ENCODE results near the gene GUK1. TPM values are rescaled to one million over a fixed set of nuclear protein-coding genes. Genes with fewer than 3 reads are reported as not detected.
"Not testable (repeated sequence)": the region's sequence is repeated elsewhere in the genome, so short reads cannot be mapped to it uniquely, and the experiment has no call there.

GUK1 gene
- total RNA-seq, 2 donors from 2014 or later: 233 to 245 TPM

DNA sequence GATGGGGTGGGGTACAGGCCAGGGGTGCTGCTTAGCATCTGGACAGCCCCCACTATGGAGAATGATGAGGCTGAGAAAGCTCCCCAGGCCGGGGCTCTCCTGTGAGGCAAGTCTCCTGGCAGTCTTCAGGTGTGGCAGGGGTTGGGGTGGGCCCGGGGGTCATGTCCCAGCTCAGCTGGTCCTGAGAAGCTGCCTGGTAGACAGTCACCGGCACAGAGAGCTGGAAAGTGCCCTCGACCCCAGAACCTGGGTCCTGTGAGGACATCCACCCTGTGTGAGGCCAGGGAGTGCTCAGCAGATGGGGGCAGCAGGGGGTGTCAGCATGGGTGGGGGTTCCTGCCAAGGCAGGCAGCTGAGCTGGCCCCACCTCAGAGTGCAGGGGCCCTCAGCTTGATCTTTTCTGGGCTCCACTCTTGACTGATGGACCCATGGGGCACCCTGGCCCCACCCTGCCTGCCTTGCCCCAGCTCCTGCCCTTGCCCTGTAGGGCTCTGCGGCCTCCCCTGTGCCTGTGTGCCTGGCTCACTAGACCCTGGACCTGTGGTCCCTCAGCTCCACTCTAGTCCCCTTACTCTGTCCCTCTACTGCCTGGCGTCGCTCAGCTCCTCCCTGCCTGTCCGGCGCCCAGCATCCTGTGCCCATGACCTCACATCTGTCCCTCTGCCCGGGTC is 31.3 kb downstream of the GUK1 start:
- H3K27me3 Mint-ChIP-seq: no peaks in the 10 kb centered on the region
- no peak overlapping the region for H3K4me3 Mint-ChIP-seq
- no peak for DNase-seq
- no peaks in the 10 kb centered on the region for H3K9me3 ChIP-seq (ENCODE audit: control insufficient read depth, low read length, poor library complexity, severe bottlenecking)
- peaks cover 17% of the 10 kb centered on the region for H3K4me1 Mint-ChIP-seq
- H3K36me3 Mint-ChIP-seq (ENCODE audit: low read depth): no peaks in the 10 kb centered on the region
- ATAC-seq: no peak
- H3K27ac Mint-ChIP-seq: no peak overlapping the region

DNA sequence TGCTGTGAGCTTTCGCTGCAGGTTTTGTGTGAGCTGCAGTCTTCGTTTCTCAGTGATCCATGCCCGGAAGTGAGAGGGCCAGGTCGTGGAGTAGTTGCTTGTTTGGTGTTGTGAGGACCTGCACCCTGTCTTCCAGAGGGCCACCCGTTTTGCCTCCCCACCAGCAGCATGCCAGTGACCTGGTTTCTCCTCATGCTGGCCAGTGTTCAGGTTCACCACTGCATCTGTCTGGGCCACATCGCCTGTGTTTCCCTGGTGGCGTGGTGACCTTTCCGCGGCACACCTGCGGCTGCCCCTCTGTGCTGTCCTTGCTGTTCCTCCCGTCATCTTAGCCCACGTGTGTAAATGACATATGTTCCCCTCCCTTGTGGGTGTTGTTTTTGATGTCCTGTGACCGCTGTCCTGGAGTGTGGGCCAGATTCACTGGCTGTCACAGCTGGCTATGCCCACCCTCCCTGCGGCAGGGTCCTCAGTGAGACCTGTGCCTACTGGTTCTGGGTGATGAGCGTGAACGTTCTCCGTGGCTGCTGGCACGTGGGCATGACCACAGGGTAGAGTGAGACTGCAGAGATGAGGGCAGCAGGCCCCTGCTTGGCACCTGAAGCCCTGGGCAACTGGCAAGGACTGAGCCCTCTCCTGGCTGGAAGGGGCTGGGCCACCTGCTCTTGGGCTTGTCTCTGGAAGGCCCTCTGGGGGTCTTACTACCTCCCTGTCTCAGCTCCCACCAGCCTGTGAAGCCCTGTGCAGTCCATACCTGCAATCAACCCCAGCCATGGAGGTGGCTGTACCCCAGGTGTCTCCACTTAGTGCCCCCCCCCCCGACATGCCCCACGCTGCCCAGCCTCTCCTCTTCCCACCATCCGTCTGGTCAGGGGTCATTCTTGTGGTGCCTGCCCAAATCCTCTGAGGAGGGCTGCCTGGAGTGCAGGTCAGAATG is 32.8 kb downstream of the GUK1 start:
- ATAC-seq: no peak
- Mint-ChIP-seq H3K4me1 (peaks cover 12% of the 10 kb centered on the region), H3K27me3 (no peaks in the 10 kb centered on the region), H3K36me3 (ENCODE audit: low read depth) (no peaks in the 10 kb centered on the region), H3K27ac (peak overlapping the region; percentile 39), H3K4me3 (no peak overlapping the region)
- no peaks in the 10 kb centered on the region for H3K9me3 ChIP-seq (ENCODE audit: control insufficient read depth, low read length, poor library complexity, severe bottlenecking)
- DNase-seq: no peak

DNA sequence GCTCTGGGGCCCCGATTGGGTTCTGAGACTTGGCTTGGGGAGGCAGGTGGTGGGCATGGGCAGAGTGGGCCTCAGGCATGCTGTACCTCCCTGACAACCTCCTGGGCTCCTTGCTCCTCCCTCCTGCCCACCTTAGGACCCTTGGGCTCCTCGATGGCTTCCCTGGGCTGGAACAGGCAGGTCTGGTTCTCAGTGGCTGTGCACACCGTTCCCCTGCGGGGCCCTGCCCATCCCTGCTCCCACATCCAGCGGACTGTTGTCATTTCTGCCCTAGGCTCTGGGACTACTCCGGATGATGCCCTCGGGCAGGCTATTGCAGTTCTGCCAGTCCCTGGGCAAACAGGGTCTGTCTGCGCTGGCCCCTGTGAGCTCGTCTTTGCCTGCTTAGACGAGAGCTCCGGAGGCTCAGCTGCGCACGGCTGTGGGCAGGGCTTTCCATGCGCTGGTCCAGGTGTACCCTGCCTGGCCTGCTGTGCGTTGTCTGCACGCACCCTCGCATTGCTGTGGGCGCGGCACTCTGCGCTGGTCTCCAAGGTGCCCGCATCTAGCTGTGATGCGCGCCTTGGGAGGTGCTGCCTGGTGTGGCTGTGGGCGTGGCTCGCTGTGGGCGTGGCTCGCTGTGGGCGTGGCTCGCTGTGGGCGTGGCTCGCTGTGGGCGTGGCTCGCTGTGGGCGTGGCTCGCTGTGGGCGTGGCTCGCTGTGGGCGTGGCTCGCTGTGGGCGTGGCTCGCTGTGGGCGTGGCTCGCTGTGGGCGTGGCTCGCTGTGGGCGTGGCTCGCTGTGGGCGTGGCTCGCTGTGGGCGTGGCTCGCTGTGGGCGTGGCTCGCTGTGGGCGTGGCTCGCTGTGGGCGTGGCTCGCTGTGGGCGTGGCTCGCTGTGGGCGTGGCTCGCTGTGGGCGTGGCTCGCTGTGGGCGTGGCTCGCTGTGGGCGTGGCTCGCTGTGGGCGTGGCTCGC is 33.7 kb downstream of the GUK1 start:
- not testable (repeated sequence) for H3K9me3 ChIP-seq (ENCODE audit: control insufficient read depth, low read length, poor library complexity, severe bottlenecking); H3K27me3 Mint-ChIP-seq; H3K4me3 Mint-ChIP-seq; H3K36me3 Mint-ChIP-seq (ENCODE audit: low read depth)
- H3K27ac Mint-ChIP-seq: peak overlapping the region; percentile 39
- peak; percentile 55 for ATAC-seq
- DNase-seq: peak in 2 of 3 donors; percentile 42 to 48
- H3K4me1 Mint-ChIP-seq: peaks cover 10% of the 10 kb centered on the region

DNA sequence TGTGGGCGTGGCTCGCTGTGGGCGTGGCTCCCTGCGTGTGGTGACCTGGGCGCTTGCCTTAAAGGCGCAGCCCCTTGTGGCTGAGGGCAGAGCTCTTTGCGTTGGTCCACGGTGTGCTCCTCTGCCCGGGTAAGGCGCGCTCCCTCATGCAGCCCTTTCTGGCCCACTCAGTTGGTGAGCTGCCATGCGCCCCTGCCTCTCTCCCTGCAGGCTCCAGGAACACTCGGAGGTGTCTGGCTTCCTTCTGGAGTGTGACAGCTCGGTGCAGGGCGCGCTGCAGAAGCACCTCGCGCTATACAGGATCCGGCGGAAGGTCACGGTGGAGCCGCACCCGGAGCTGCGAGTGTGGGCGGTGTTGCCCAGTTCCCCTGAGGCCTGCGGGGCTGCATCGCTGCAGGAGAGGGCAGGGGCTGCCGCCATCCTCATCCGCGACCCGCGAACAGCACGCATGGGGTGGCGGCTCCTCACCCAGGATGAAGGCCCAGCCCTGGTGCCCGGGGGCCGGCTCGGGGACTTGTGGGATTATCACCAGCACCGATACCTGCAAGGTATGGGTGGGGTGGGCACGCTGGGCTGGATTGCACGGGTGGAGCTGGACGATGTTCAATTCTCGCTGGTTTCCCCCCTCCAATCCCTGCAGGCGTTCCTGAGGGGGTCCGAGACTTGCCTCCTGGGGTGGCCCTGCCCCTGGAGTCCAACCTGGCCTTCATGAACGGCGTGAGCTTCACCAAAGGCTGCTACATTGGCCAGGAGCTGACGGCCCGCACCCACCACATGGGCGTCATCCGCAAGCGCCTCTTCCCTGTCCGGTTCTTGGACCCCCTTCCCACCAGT is 34.6 kb downstream of the GUK1 start:
- Mint-ChIP-seq H3K27me3 (no peaks in the 10 kb centered on the region), H3K4me1 (peaks cover 8% of the 10 kb centered on the region), H3K27ac (peak overlapping the region; percentile 39), H3K36me3 (ENCODE audit: low read depth) (no peaks in the 10 kb centered on the region), H3K4me3 (no peak overlapping the region)
- DNase-seq (peak in 2 of 3 donors; percentile 49 to 51), ATAC-seq (peak; percentile 70)
- H3K9me3 ChIP-seq (ENCODE audit: control insufficient read depth, low read length, poor library complexity, severe bottlenecking): no peaks in the 10 kb centered on the region

DNA sequence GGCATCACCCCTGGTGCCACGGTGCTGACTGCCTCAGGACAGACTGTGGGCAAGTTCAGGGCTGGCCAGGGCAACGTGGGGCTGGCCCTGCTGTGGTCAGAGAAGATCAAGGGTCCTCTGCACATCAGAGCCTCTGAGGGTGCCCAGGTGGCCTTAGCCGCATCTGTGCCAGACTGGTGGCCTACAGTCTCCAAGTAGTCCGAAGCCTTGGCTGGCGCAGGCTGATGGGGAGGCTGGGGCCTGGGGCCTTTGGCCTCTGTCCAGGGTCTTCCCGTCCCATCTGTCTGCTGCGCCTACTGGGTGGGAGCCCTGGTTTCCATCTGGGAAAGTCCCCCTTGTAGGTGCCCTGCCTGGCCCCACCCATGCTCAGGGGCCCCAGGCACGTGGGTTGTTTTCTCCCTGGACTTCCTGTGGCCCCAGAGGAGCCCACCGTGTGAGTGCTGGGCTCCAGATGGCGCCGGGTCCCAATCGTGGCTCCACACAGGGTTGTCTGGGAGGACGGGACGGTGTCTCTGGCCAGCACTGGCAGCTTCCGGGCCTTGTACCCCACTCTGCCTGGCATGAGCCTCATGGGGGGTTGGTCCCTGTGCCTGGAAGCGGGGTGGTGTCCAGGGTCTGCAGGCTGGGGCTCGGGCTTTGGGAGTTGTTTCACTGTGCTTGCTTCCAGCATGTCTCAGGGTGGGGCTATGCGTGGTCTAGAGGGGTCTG is 35.4 kb downstream of the GUK1 start:
- no peaks in the 10 kb centered on the region for H3K36me3 Mint-ChIP-seq (ENCODE audit: low read depth)
- DNase-seq: no peak

DNA sequence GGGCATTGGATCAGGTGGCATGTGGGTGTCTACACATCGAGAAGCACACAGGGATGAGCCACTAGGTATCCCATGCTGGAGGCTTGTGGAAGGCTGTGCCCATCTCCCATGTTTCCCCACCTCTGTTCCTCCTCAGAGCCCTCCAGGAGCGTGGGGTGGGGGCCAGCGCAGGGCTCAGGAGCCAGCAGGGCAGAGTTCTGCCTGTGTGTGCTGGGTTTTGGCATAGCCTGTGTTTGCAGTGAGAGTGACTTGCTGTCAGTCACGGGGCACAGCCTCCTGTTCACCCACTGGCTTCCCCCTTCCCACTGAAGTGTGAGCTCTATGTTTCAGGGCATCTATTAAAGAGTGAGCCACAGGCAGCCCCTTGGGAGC is 35.9 kb downstream of the GUK1 start:
- H3K9me3 ChIP-seq (ENCODE audit: control insufficient read depth, low read length, poor library complexity, severe bottlenecking): no peaks in the 10 kb centered on the region
- no peak for DNase-seq
- Mint-ChIP-seq H3K27ac (no peak overlapping the region), H3K27me3 (no peaks in the 10 kb centered on the region), H3K4me1 (peaks cover 5% of the 10 kb centered on the region), H3K4me3 (no peak overlapping the region), H3K36me3 (ENCODE audit: low read depth) (no peaks in the 10 kb centered on the region)
- ATAC-seq: no peak

More for the DNA sequence above, 35.4 kb downstream of the GUK1 start:
- H3K9me3 ChIP-seq (ENCODE audit: control insufficient read depth, low read length, poor library complexity, severe bottlenecking): no peaks in the 10 kb centered on the region
- Mint-ChIP-seq H3K4me3 (no peak overlapping the region), H3K4me1 (peaks cover 6% of the 10 kb centered on the region), H3K27me3 (no peaks in the 10 kb centered on the region), H3K27ac (peak overlapping the region; percentile 39)
- no peak for ATAC-seq

- ATAC-seq (no peak), DNase-seq (no peak)
- H3K36me3 Mint-ChIP-seq (ENCODE audit: low read depth): no peaks in the 10 kb centered on the region
- no peaks in the 10 kb centered on the region for H3K27me3 Mint-ChIP-seq
- H3K27ac Mint-ChIP-seq: no peak overlapping the region
- no peak overlapping the region for H3K4me3 Mint-ChIP-seq
- H3K4me1 Mint-ChIP-seq: peaks cover 5% of the 10 kb centered on the region
- H3K9me3 ChIP-seq (ENCODE audit: control insufficient read depth, low read length, poor library complexity, severe bottlenecking): no peaks in the 10 kb centered on the region
Observed at GRCh38 chr1:228176461-228177182, 36.5 kb downstream of the GUK1 start.

- ATAC-seq: no peak
- DNase-seq: no peak
- H3K4me1 Mint-ChIP-seq: peaks cover 5% of the 10 kb centered on the region
- no peaks in the 10 kb centered on the region for H3K9me3 ChIP-seq (ENCODE audit: control insufficient read depth, low read length, poor library complexity, severe bottlenecking)
- H3K27ac Mint-ChIP-seq: no peak overlapping the region
- H3K4me3 Mint-ChIP-seq: no peak overlapping the region
- H3K27me3 Mint-ChIP-seq: no peaks in the 10 kb centered on the region
- no peaks in the 10 kb centered on the region for H3K36me3 Mint-ChIP-seq (ENCODE audit: low read depth)
Observed at GRCh38 chr1:228177183-228177475, 37.0 kb downstream of the GUK1 start.

- H3K9me3 ChIP-seq (ENCODE audit: control insufficient read depth, low read length, poor library complexity, severe bottlenecking): no peaks in the 10 kb centered on the region
- H3K4me3 Mint-ChIP-seq: no peak overlapping the region
- H3K27ac Mint-ChIP-seq: peak overlapping the region; percentile 32
- DNase-seq (no peak), ATAC-seq (no peak)
- H3K27me3 Mint-ChIP-seq: no peaks in the 10 kb centered on the region
- peaks cover 2% of the 10 kb centered on the region for H3K4me1 Mint-ChIP-seq
- no peaks in the 10 kb centered on the region for H3K36me3 Mint-ChIP-seq (ENCODE audit: low read depth)
Observed at GRCh38 chr1:228177721-228178710, 37.9 kb downstream of the GUK1 start.

DNA sequence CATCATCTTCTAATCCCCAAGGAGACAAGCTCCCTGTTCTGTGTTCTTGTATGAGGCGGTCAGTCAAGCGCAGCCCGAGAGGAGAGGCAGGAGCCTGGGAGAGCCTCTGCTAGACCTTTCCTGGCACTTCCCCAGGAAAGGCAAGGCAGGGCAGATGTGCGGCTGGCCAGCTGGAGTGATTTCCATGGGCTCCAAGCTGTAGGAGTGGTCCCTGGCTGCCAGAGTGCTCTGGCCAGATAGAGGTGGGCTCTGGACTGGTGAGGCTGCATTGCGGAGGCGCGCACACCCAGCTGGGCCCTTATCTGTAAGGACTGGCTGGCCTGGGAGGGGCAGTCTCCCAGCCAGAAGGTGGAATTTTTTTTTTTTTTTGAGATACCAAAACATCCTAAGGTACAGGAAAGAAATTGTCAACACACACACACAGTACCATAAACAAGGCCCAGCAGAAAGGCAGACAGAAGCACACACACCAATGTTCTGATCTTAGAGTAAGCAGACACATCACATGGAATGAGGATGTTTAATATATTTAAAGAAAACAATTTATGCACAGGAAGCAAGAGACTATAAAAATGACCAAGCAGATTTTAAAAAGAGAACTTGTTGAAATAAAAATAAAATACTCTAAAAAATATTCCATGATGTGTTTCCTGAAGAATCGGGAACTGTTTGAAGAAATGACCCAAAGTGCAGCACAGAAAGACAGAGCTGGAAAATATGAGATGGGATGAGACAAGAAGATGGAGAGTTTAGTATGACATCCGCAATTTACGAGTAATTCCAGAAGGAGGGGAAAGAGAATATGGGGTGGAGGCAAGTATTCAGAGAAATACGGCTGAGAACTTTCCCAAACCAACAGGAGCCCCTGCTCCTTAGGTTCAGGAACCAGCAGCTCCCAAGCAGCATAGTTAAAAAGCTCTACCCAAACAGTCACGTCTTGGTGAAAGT is 38.9 kb downstream of the GUK1 start:
- Mint-ChIP-seq H3K27ac (peak overlapping the region; percentile 32), H3K36me3 (ENCODE audit: low read depth) (no peaks in the 10 kb centered on the region), H3K4me3 (no peak overlapping the region), H3K27me3 (no peaks in the 10 kb centered on the region), H3K4me1 (peaks cover 2% of the 10 kb centered on the region)
- no peak for ATAC-seq
- no peaks in the 10 kb centered on the region for H3K9me3 ChIP-seq (ENCODE audit: control insufficient read depth, low read length, poor library complexity, severe bottlenecking)
- DNase-seq: no peak
